H9 (cell line): ENCODE data around the gene IL1RAPL1. TPM values are rescaled to one million over a fixed set of nuclear protein-coding genes. Genes with fewer than 3 reads are reported as not detected.

ENCODE experiments used
- DNase-seq: peaks from one replicate; pipeline ENCODE4 v3.0.0-alpha.2; 2017
- H2AFZ ChIP-seq: one replicate; pipeline ENCODE4 v1.6.1; 2013; ENCODE audit warnings: mild to moderate bottlenecking, low read length, control low read depth, moderate library complexity
- H2AK5ac ChIP-seq: 2 replicates; pipeline ENCODE4 v1.6.1; 2013; ENCODE audit warnings: low read length, control low read depth, mixed read lengths; ENCODE audit not compliant: insufficient read length
- H2BK120ac ChIP-seq: one replicate; pipeline ENCODE4 v1.6.1; 2013; ENCODE audit warnings: low read depth, mild to moderate bottlenecking, low read length, control low read depth, inconsistent platforms; ENCODE audit not compliant: poor library complexity, severe bottlenecking
- H2BK12ac ChIP-seq: 2 replicates; pipeline ENCODE4 v1.6.1; 2013; ENCODE audit warnings: low read length, control low read depth, mixed read lengths, low read depth; ENCODE audit not compliant: insufficient read length
- H2BK15ac ChIP-seq: 2 replicates; pipeline ENCODE4 v1.6.1; 2013; ENCODE audit warnings: low read depth, low read length, control low read depth
- H2BK20ac ChIP-seq: one replicate; pipeline ENCODE4 v1.6.1; 2013; ENCODE audit warnings: low read depth, mild to moderate bottlenecking, low read length, control low read depth, inconsistent platforms; ENCODE audit not compliant: poor library complexity, severe bottlenecking
- H2BK5ac ChIP-seq: 2 replicates; pipeline ENCODE4 v1.6.1; 2013; ENCODE audit warnings: low read length, control low read depth, mixed read lengths; ENCODE audit not compliant: insufficient read length
- H3K14ac ChIP-seq: 2 replicates; pipeline ENCODE4 v1.6.1; 2013; ENCODE audit warnings: low read length, control low read depth; ENCODE audit not compliant: insufficient read depth
- H3K18ac ChIP-seq: 2 replicates; pipeline ENCODE4 v1.6.1; 2013; ENCODE audit warnings: low read depth, mild to moderate bottlenecking, mixed read lengths, low read length, control low read depth; ENCODE audit not compliant: insufficient read length
- H3K23ac ChIP-seq: 2 replicates; pipeline ENCODE4 v1.6.1; 2013; ENCODE audit warnings: low read length, control low read depth, mixed read lengths, low read depth; ENCODE audit not compliant: insufficient read length
- H3K23me2 ChIP-seq: 2 replicates; pipeline ENCODE4 v1.6.1; 2013; ENCODE audit warnings: low read depth, mild to moderate bottlenecking, mixed read lengths, low read length, control low read depth; ENCODE audit not compliant: insufficient read length, poor library complexity, severe bottlenecking
- H3K27ac ChIP-seq: 2 replicates; pipeline ENCODE4 v1.5.1; 2013; ENCODE audit warnings: low read length, control low read depth, mixed read lengths, low read depth; ENCODE audit not compliant: insufficient read length
- H3K27me3 ChIP-seq: 2 replicates; pipeline ENCODE4 v1.6.1; 2013; ENCODE audit warnings: low read length, control low read depth, inconsistent platforms; ENCODE audit not compliant: insufficient read depth
- H3K4ac ChIP-seq: 2 replicates; pipeline ENCODE4 v1.6.1; 2013; ENCODE audit warnings: low read depth, mild to moderate bottlenecking, control low read depth, inconsistent platforms, low read length, moderate library complexity
- H3K4me1 ChIP-seq: 2 replicates; pipeline ENCODE4 v1.6.1; 2013; ENCODE audit warnings: low read length, control low read depth, inconsistent platforms; ENCODE audit not compliant: insufficient read depth
- H3K4me2 ChIP-seq: 2 replicates; pipeline ENCODE4 v1.6.1; 2013; ENCODE audit warnings: low read length, control low read depth, mixed read lengths; ENCODE audit not compliant: insufficient read length, insufficient read depth
- H3K56ac ChIP-seq: 2 replicates; pipeline ENCODE4 v1.6.1; 2013; ENCODE audit warnings: low read depth, mild to moderate bottlenecking, mixed read lengths, low read length, control low read depth; ENCODE audit not compliant: insufficient read length
- H3K79me1 ChIP-seq: 2 replicates; pipeline ENCODE4 v1.6.1; 2013; ENCODE audit warnings: low read depth, mild to moderate bottlenecking, moderate library complexity, low read length, control low read depth, inconsistent platforms; ENCODE audit not compliant: insufficient read depth, poor library complexity, severe bottlenecking
- H3K79me2 ChIP-seq: 2 replicates; pipeline ENCODE4 v1.6.1; 2013; ENCODE audit warnings: low read length, control low read depth, inconsistent platforms; ENCODE audit not compliant: insufficient read depth
- H3K9ac ChIP-seq: 2 replicates; pipeline ENCODE4 v1.6.1; 2013; ENCODE audit warnings: low read length, control low read depth, mixed read lengths; ENCODE audit not compliant: insufficient read length; ENCODE audit errors: extremely low read depth
- H3K9me3 ChIP-seq: one replicate; pipeline ENCODE4 v1.6.1; 2013; ENCODE audit warnings: low read depth, low read length, inconsistent platforms; ENCODE audit not compliant: control insufficient read depth
- H3T11ph ChIP-seq: one replicate; pipeline ENCODE4 v1.6.1; 2013; ENCODE audit warnings: mild to moderate bottlenecking, low read length, control low read depth, inconsistent platforms
- H4K20me1 ChIP-seq: one replicate; pipeline ENCODE4 v1.6.1; 2013; ENCODE audit not compliant: control insufficient read depth, insufficient read length, insufficient read depth
- H4K5ac ChIP-seq: 2 replicates; pipeline ENCODE4 v1.6.1; 2013; ENCODE audit warnings: low read depth, mild to moderate bottlenecking, mixed read lengths, low read length, control low read depth; ENCODE audit not compliant: insufficient read length
- H4K8ac ChIP-seq: replicated peaks from 2 replicates; pipeline ENCODE4 v1.6.1; 2013; ENCODE audit warnings: low read length, control low read depth, mixed read lengths, low read depth; ENCODE audit not compliant: insufficient read length
- H4K91ac ChIP-seq: 2 replicates; pipeline ENCODE4 v1.6.1; 2013; ENCODE audit warnings: low read depth, mild to moderate bottlenecking, moderate library complexity, mixed read lengths, low read length, control low read depth; ENCODE audit not compliant: insufficient read length
- H3K27ac Mint-ChIP-seq, 3 experiments: 2 replicates in 2 of 3; 3 replicates in 1 of 3; pipeline ENCODE4 v1.8.0; 2020 to 2021; ENCODE audit warnings: mixed read lengths in 3 of 3, mild to moderate bottlenecking in 1 of 3, moderate library complexity in 1 of 3
- H3K27me3 Mint-ChIP-seq: 2 replicates; pipeline ENCODE4 v1.8.0; 2021; ENCODE audit warnings: low read depth, mild to moderate bottlenecking, moderate library complexity, mixed read lengths
- H3K36me3 Mint-ChIP-seq, 3 experiments: 2 replicates in 2 of 3; 3 replicates in 1 of 3; pipeline ENCODE4 v1.8.0; 2020 to 2021; ENCODE audit warnings: low read depth in 3 of 3, mixed read lengths in 3 of 3; ENCODE audit not compliant: insufficient read depth in 1 of 3
- H3K4me1 Mint-ChIP-seq, 2 experiments: 2 replicates each; pipeline ENCODE4 v1.8.0; 2020; ENCODE audit warnings: mixed read lengths in 2 of 2
- H3K4me3 Mint-ChIP-seq, 2 experiments: 2 replicates in 1 of 2; 3 replicates in 1 of 2; pipeline ENCODE4 v1.8.0; 2020 to 2021; ENCODE audit warnings: mild to moderate bottlenecking in 2 of 2, mixed read lengths in 2 of 2, moderate library complexity in 1 of 2
- H3K9me3 Mint-ChIP-seq, 2 experiments: 2 replicates in 1 of 2; 3 replicates in 1 of 2; pipeline ENCODE4 v1.8.0; 2020; ENCODE audit warnings: mild to moderate bottlenecking in 2 of 2, mixed read lengths in 2 of 2, moderate library complexity in 1 of 2
- CTCF ChIP-seq: fragments of 200-600 bp; sonication (generic); conservative IDR thresholded peaks from 3 replicates; pipeline ENCODE4 v1.8.0; 2021; ENCODE audit warnings: antibody characterized with exemption, mild to moderate bottlenecking
- total RNA-seq: library from RNA; stranded (reverse); gene quantifications from 2 replicates; pipeline ENCODE4 v1.2.1, GENCODE V29; 2021

The IL1RAPL1 gene
- total RNA-seq, 1 experiment from 2014 or later = 0.31 TPM

- H3K4me3 Mint-ChIP-seq = no peak overlapping the region
- Histone ChIP-seq H3T11ph (no peak overlapping the region), H2BK5ac (no peak overlapping the region), H2BK20ac (no peak overlapping the region), H4K8ac (no peak overlapping the region), H3K27ac (no peak overlapping the region), H3K56ac (no peak overlapping the region), H2BK120ac (no peak overlapping the region), H4K91ac (no peak overlapping the region), H3K14ac (no peak overlapping the region), H4K5ac (no peak overlapping the region), H2BK12ac (no peak overlapping the region), H3K4me1 (no peaks in the 10 kb centered on the region), H3K79me2 (no peaks in the 10 kb centered on the region), H3K9ac (no peak overlapping the region), H2BK15ac (no peak overlapping the region), H3K27me3 (no peaks in the 10 kb centered on the region), H3K23me2 (no peaks in the 10 kb centered on the region), H4K20me1 (no peaks in the 10 kb centered on the region), H3K79me1 (no peaks in the 10 kb centered on the region), H2AFZ (no peak overlapping the region), H2AK5ac (no peak overlapping the region), H3K4ac (no peak overlapping the region), H3K18ac (no peak overlapping the region), H3K23ac (no peak overlapping the region), H3K9me3 (no peaks in the 10 kb centered on the region), H3K4me2 (no peak overlapping the region)
- H3K27ac Mint-ChIP-seq = no peak overlapping the region
- no peaks in the 10 kb centered on the region; a peak in 2 of 7 replicates for H3K36me3 Mint-ChIP-seq
- peaks cover 9 to 47% of the 10 kb centered on the region in 2 experiments; a peak in 4 of 5 replicates for H3K9me3 Mint-ChIP-seq
- H3K4me1 Mint-ChIP-seq = no peaks in the 10 kb centered on the region
- DNase-seq = no peak
- H3K27me3 Mint-ChIP-seq = no peaks in the 10 kb centered on the region
- no peak for TF ChIP-seq CTCF
Observed at GRCh38 chrX:29813174-29813573, 1225.9 kb downstream of the IL1RAPL1 start.
